RWPE1 (cell line): ENCODE results near the gene MEF2D.

Experiments used
- CTCF ChIA-PET: fragments of 350-600 bp; sonication (Branson Sonifier 250); formaldehyde crosslinking; extraction: SDS; loops from one replicate; lab custom pipeline; 2021; lab: Yijun Ruan, JAX
- POLR2A ChIA-PET: fragments of 400-600 bp; formaldehyde crosslinking; extraction: SDS; loops from one replicate; lab custom pipeline; 2020; ENCODE audit warnings: antibody characterized with exemption; ENCODE audit not compliant: low non-redundant PET; lab: Yijun Ruan, JAX
- DNase-seq: peaks from one replicate; pipeline ENCODE4 v3.0.0; 2012; ENCODE audit warnings: low spot score
- H3K27ac ChIP-seq: fragments of 450-650 bp; 2 replicates; pipeline ENCODE4 v1.5.1; 2017
- TF ChIP-seq, protein P1 (sequence below): fragments of 450-650 bp; conservative IDR thresholded peaks from 2 replicates; pipeline ENCODE4 v1.5.1; 2017; ENCODE audit warnings: low read depth, mild to moderate bottlenecking

MEF2D gene

DNA sequence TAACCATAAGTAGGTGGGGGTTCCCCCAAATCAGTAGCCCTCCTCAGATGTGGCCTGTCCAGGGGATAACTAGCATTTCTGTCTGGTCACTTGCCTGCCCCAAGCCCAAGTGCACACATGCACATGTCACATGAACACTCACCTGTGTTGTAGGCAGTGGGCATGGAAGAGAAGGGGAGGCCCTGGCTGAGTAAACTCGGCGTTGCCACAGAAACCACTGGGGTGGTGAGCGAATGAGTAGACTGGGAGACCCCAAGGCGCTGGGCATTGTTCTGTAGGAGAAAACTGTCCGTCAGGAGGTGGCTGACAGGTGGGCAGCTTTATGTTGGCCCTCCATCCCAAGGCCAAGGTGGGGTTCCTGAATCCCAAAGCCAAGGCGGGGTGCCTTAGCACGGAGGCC, 25.6 kb downstream of the MEF2D start:
- POLR2A ChIA-PET: no interaction called here
- peak overlapping the region; percentile 58 for H3K27ac ChIP-seq
- CTCF ChIA-PET: no interaction called here
- DNase-seq: no peak
- TF ChIP-seq, protein P1, sequence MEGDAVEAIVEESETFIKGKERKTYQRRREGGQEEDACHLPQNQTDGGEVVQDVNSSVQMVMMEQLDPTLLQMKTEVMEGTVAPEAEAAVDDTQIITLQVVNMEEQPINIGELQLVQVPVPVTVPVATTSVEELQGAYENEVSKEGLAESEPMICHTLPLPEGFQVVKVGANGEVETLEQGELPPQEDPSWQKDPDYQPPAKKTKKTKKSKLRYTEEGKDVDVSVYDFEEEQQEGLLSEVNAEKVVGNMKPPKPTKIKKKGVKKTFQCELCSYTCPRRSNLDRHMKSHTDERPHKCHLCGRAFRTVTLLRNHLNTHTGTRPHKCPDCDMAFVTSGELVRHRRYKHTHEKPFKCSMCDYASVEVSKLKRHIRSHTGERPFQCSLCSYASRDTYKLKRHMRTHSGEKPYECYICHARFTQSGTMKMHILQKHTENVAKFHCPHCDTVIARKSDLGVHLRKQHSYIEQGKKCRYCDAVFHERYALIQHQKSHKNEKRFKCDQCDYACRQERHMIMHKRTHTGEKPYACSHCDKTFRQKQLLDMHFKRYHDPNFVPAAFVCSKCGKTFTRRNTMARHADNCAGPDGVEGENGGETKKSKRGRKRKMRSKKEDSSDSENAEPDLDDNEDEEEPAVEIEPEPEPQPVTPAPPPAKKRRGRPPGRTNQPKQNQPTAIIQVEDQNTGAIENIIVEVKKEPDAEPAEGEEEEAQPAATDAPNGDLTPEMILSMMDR: no peak

DNA sequence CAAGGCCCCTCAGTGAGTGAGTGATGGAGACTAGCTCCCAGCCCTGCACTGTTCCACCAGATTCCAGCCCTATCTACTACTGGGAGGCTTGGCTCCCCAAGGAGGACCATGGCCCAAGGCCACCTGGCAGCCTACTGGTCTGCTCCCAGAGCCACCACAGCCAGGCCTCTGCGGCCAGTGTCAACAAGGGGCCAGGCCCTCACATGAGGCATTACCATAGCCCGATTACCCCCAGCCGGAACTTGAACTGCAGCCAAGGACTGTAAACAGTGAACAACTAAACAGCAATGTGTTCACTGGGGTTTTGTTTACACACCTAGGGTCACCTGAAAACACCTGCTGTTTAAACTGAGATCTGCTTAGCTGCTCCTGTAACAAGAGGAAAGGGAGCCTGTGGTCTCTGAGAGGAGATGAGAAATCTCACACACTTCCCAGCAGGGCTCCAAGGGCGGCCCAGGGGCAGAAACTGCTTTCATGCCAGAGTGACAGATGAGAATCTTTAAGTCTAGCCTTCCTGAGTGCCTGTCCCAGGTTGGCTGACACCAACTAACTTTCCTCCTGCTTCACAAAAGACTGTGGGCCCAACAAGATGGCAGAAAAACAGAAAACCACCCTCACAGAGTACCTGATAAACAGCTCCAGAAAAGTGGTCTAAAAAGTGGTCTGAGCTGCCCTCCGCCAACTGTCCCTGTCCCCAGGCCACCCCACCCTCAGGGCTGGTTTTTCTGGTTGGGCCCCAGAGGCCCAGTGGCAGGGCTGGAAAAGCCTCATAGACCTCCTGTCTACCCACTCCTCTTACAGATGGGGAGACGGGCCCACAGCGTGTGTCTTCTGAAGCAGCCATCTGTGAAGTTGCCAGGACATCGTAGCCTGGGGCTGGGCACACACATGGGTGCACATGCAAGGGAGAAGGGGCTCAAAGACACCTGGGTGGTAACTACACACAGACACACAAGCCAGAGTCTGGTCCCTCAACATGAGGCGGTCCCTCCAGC, 28.8 kb downstream of the MEF2D start:
- TF ChIP-seq, protein P1: no peak
- no peak for DNase-seq
- CTCF ChIA-PET: no interaction called here
- POLR2A ChIA-PET: no interaction called here
- H3K27ac ChIP-seq: peak overlapping the region; percentile 50

DNA sequence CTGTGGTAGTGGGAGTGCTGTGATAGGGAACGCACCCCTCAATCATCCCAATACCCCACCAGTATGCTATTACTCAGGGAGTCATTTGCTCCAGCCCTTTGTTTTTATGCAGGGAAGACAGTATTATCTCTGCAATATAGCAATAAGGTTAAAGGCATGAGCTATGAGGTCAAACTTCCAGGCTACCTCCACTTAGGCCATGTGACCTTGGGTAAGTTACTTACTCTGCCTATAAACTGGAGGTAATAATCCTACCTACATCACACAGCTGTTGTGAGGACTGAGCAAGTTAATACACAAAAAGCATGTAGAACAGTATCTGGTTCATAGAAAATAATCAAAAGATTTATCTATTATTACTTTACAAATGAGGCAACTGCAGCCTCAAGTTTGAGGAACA, 30.1 kb downstream of the MEF2D start:
- DNase-seq: no peak
- TF ChIP-seq, protein P1: no peak
- H3K27ac ChIP-seq: no peak overlapping the region
- ChIA-PET POLR2A (interaction anchor here (0.9 kb wide), 1 partner anchor 20 kb away, joined by 3 read pairs; no protein-coding TSS in a partner anchor), CTCF (no interaction called here)

DNA sequence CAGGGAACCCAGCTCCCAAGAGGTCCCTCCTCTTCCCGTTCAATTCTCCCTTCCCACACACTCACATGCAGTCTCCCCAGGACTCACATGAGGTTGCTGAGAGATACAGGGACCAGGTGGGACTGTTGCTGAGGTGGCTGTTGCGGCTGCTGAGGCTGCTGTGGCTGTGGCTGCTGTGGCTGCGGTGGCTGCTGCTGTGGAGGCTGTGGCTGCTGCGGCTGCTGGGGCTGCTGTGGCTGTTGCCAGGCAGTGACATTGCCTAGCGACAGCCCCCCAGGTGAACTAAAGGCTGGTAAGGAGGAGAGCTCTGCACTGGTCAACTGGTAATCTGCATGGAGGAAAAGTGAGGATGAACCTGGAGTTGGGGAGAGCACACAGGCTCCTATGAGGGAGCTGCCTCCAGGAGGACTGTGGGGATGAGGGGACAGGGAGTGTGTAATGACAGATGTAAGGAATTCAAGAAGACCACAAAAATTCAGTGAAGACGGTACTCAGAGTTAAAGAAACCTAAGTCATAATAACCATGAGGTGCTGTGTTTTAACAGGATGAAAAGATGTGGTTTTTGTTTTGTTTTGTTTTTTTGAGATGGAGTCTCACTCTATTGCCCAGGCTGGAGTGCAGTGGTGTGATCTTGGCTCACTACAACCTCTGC, 31.8 kb downstream of the MEF2D start:
- ChIA-PET CTCF (interaction anchor here (0.6 to 0.7 kb wide), 2 partner anchors 14 to 50 kb away, joined by 3 read pairs; no protein-coding TSS in a partner anchor), POLR2A (no interaction called here)
- no peak for DNase-seq
- TF ChIP-seq, protein P1: no peak
- peak overlapping the region; percentile 19; the same call in 1 of the 2 replicates for H3K27ac ChIP-seq

DNA sequence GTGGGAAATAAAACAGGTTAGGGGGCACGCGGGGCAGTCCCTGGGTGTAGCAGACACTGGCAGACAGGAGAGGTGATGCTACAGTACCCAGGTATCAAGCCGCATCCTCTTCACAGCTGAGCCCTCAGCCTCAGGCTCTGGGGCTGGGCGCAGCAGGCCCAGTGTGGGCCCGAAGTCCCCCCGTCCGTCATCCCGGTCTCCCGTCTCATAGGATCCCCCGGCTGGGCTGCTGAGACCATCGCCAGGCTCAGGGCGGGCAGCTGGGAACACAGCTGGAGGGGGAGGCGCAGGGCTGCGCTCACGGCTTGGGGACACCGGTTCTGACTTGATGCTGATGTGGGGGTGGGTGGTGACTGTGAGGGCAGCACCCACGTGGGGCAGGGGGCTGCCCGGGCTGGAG, 32.7 kb downstream of the MEF2D start:
- TF ChIP-seq, protein P1: no peak
- POLR2A ChIA-PET: no interaction called here
- H3K27ac ChIP-seq: no peak overlapping the region
- CTCF ChIA-PET: interaction anchor here (1.1 kb wide), 1 partner anchor 22 kb away, joined by 3 read pairs; no protein-coding TSS in a partner anchor
- no peak for DNase-seq

DNA sequence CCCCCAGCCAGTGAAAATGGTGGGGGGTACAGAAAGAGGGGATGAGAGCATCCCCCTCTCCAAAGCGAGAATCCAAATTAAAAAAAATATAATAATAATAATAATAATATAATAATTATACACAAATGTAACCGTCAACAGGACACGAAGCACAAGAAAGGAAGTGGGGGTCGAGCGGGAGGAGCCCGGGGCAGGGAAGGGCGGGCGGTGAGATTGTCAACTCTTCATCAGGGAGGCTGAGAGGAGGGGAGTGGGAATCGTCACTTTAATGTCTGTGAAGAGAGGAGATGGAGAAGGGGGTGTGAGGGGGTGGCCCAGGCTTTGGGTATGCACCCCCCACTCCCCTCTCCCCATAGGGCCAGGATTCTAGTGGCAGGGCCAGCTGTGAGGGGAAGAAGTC, 33.2 kb downstream of the MEF2D start:
- TF ChIP-seq, protein P1: no peak
- CTCF ChIA-PET: interaction anchor here (1.1 kb wide), 1 partner anchor 21 kb away, joined by 3 read pairs; no protein-coding TSS in a partner anchor

More for the DNA sequence above, 33.2 kb downstream of the MEF2D start:
- POLR2A ChIA-PET: no interaction called here
- H3K27ac ChIP-seq: no peak overlapping the region
- no peak for DNase-seq
